H1 (cell line): Measurements from ENCODE around the gene PARP1. TPM values are rescaled to one million over a fixed set of nuclear protein-coding genes. Genes with fewer than 3 reads are reported as not detected.
A peak's percentile ranks its signal among the peaks of the same experiment; 100 is the strongest.

Experiments used
- CTCF ChIA-PET: fragments of 300-600 bp; sonication (Branson Sonifier 250); formaldehyde crosslinking; loops from one replicate; lab custom pipeline; 2021; ENCODE audit not compliant: partially characterized antibody; lab: Charles Lee
- POLR2A ChIA-PET: fragments of 300-600 bp; sonication (Branson Sonifier 250); formaldehyde crosslinking; loops from one replicate; lab custom pipeline; 2021; ENCODE audit warnings: inconsistent platforms; ENCODE audit not compliant: partially characterized antibody; lab: Charles Lee
- DNase-seq, 2 experiments: peaks; one replicate each; pipeline versions ENCODE4 v3.0.0 to v3.0.0-alpha.2; 2010 to 2022; ENCODE audit warnings: low spot score in 2 of 2, low read depth in 1 of 2, mixed read lengths in 1 of 2
- FAIRE-seq: peaks from 2 replicates; lab custom pipeline; 2011; peaks lifted over from hg19 to GRCh38; lab: Jason Lieb, UNC
- H2AFZ ChIP-seq: 2 replicates; pipeline ENCODE4 v1.8.1; 2012; ENCODE audit warnings: low read length, inconsistent platforms
- H2AK5ac ChIP-seq: 2 replicates; pipeline ENCODE4 v1.6.1; 2013; ENCODE audit warnings: low read depth, low read length
- H2BK120ac ChIP-seq: replicated peaks from 2 replicates; pipeline ENCODE3; 2013; ENCODE audit warnings: low read depth, low read length, inconsistent platforms
- H2BK12ac ChIP-seq: 2 replicates; pipeline ENCODE4 v1.6.1; 2013; ENCODE audit warnings: low read depth, low read length
- H2BK15ac ChIP-seq: 2 replicates; pipeline ENCODE4 v1.6.1; 2013; ENCODE audit warnings: low read length
- H2BK20ac ChIP-seq: 2 replicates; pipeline ENCODE4 v1.6.1; 2013; ENCODE audit warnings: low read length
- H2BK5ac ChIP-seq: 2 replicates; pipeline ENCODE4 v1.6.1; 2013; ENCODE audit warnings: low read depth, low read length
- H3K14ac ChIP-seq: 2 replicates; pipeline ENCODE4 v1.6.1; 2013; ENCODE audit warnings: inconsistent platforms; ENCODE audit not compliant: insufficient read length
- H3K18ac ChIP-seq: 2 replicates; pipeline ENCODE4 v1.6.1; 2013; ENCODE audit warnings: low read length; ENCODE audit errors: extremely low read depth
- H3K23ac ChIP-seq: 2 replicates; pipeline ENCODE4 v1.6.1; 2013; ENCODE audit warnings: inconsistent platforms; ENCODE audit not compliant: insufficient read length
- H3K23me2 ChIP-seq: 2 replicates; pipeline ENCODE4 v1.6.1; 2013; ENCODE audit warnings: low read depth, low read length
- H3K27ac ChIP-seq: 2 replicates; pipeline ENCODE4 v1.6.1; 2011; ENCODE audit warnings: low read depth, low read length, inconsistent platforms
- H3K27me3 ChIP-seq, 4 experiments: replicated peaks in 1 of 4; 1 replicate in 1 of 4; 2 replicates in 3 of 4; pipeline versions ENCODE4 v1.6.1 to v1.8.1; 2011 to 2013; ENCODE audit warnings: low read length in 3 of 4, mild to moderate bottlenecking in 3 of 4, inconsistent platforms in 2 of 4, mixed read lengths in 2 of 4, moderate library complexity in 1 of 4; ENCODE audit not compliant: control insufficient read depth in 3 of 4, insufficient read depth in 3 of 4; ENCODE audit errors: extremely low read depth in 1 of 4
- H3K36me3 ChIP-seq, 4 experiments: 2 replicates each; pipeline versions ENCODE4 v1.6.1 to v1.8.1; 2011 to 2013; ENCODE audit warnings: mild to moderate bottlenecking in 4 of 4, low read length in 3 of 4, moderate library complexity in 2 of 4, control low read depth in 1 of 4, inconsistent platforms in 1 of 4; ENCODE audit not compliant: insufficient read depth in 4 of 4, control insufficient read depth in 2 of 4
- H3K4ac ChIP-seq: replicated peaks from 2 replicates; pipeline ENCODE3; 2013; ENCODE audit warnings: low read length, low read depth, mixed read lengths, inconsistent platforms; ENCODE audit not compliant: insufficient read length
- H3K4me1 ChIP-seq, 4 experiments: replicated peaks in 1 of 4; 1 replicate in 1 of 4; 2 replicates in 3 of 4; pipeline versions ENCODE4 v1.6.1 to v1.8.1; 2011 to 2013; ENCODE audit warnings: low read length in 3 of 4, inconsistent platforms in 2 of 4, mixed read lengths in 1 of 4; ENCODE audit not compliant: insufficient read depth in 4 of 4, control insufficient read depth in 3 of 4
- H3K4me2 ChIP-seq, 2 experiments: 2 replicates each; pipeline versions ENCODE4 v1.6.1 to v1.8.1; 2011 to 2013; ENCODE audit warnings: low read depth in 2 of 2, low read length in 2 of 2, control low read depth in 1 of 2, inconsistent platforms in 1 of 2, mild to moderate bottlenecking in 1 of 2; ENCODE audit not compliant: insufficient read depth in 1 of 2
- H3K4me3 ChIP-seq, 4 experiments: fragments of 200-600, 300-600 bp in 1 of 4; sonication (generic), shearing (Covaris generic), sonication (Bioruptor Twin) in 1 of 4; 2 replicates each; pipeline versions ENCODE4 v1.5.1 to v1.8.1; 2011 to 2016; ENCODE audit warnings: low read length in 4 of 4, low read depth in 3 of 4, control low read depth in 2 of 4, inconsistent platforms in 2 of 4, mild to moderate bottlenecking in 2 of 4, mixed read lengths in 1 of 4, moderate library complexity in 1 of 4; ENCODE audit not compliant: insufficient read depth in 2 of 4; ENCODE audit errors: extremely low read depth in 1 of 4
- H3K56ac ChIP-seq: replicated peaks from 2 replicates; pipeline ENCODE3; 2013; ENCODE audit warnings: low read depth, mild to moderate bottlenecking, mixed read lengths, low read length, inconsistent platforms; ENCODE audit not compliant: insufficient read length
- H3K79me1 ChIP-seq: 2 replicates; pipeline ENCODE4 v1.6.1; 2013; ENCODE audit warnings: low read depth, low read length, control low read depth
- H3K79me2 ChIP-seq, 2 experiments: 2 replicates each; pipeline versions ENCODE4 v1.6.1 to v1.8.1; 2012 to 2013; ENCODE audit warnings: low read length in 2 of 2, mild to moderate bottlenecking in 2 of 2, inconsistent platforms in 1 of 2; ENCODE audit not compliant: insufficient read depth in 2 of 2, control insufficient read depth in 1 of 2
- H3K9ac ChIP-seq, 4 experiments: replicated peaks in 1 of 4; 1 replicate in 1 of 4; 2 replicates in 3 of 4; pipeline versions ENCODE4 v1.6.1 to v1.8.1; 2011 to 2013; ENCODE audit warnings: low read depth in 3 of 4, low read length in 3 of 4, control low read depth in 2 of 4, mild to moderate bottlenecking in 2 of 4, moderate library complexity in 2 of 4, inconsistent platforms in 1 of 4; ENCODE audit errors: extremely low read depth in 1 of 4
- H3K9me3 ChIP-seq, 2 experiments: 2 replicates each; pipeline versions ENCODE4 v1.6.1 to v1.8.1; 2012 to 2013; ENCODE audit warnings: mild to moderate bottlenecking in 2 of 2, moderate library complexity in 2 of 2, control low read depth in 1 of 2, inconsistent platforms in 1 of 2, low read depth in 1 of 2, low read length in 1 of 2, mixed read lengths in 1 of 2; ENCODE audit not compliant: insufficient read depth in 2 of 2
- H4K20me1 ChIP-seq, 2 experiments: replicated peaks in 1 of 2; 2 replicates each; pipeline versions ENCODE3 to v1.8.1; 2011 to 2013; ENCODE audit warnings: inconsistent platforms in 2 of 2, low read length in 2 of 2, mild to moderate bottlenecking in 1 of 2; ENCODE audit not compliant: insufficient read depth in 2 of 2, control insufficient read depth in 1 of 2
- H4K5ac ChIP-seq: 2 replicates; pipeline ENCODE4 v1.6.1; 2013; ENCODE audit warnings: low read length, low read depth, mixed read lengths, inconsistent platforms; ENCODE audit not compliant: insufficient read length
- H4K8ac ChIP-seq: 2 replicates; pipeline ENCODE4 v1.8.0; 2013; ENCODE audit warnings: mild to moderate bottlenecking, moderate library complexity, low read length, inconsistent platforms; ENCODE audit not compliant: insufficient read depth; ENCODE audit errors: extremely low read depth
- H4K91ac ChIP-seq: replicated peaks from 2 replicates; pipeline ENCODE3; 2013; ENCODE audit warnings: low read length, mixed read lengths, inconsistent platforms; ENCODE audit not compliant: insufficient read length
- CHD2 ChIP-seq: IDR thresholded peaks from 2 replicates; pipeline ENCODE4 v1.6.1; 2012; ENCODE audit warnings: low read length, improper control_type of control experiment
- WGBS, 2 experiments: shearing (Covaris generic) in 1 of 2; methylation state at CpG; one replicate each; pipeline versions ENCODE4 v1.1.6 to v1.1.7; 2013 to 2015; ENCODE audit warnings: low lambda C conversion rate in 2 of 2, mixed read lengths in 2 of 2, inconsistent platforms in 1 of 2, low coverage in 1 of 2, missing lambda C conversion rate in 1 of 2; ENCODE audit not compliant: insufficient replicate concordance in 2 of 2, insufficient coverage in 1 of 2, insufficient read length in 1 of 2; ENCODE audit errors: extremely low coverage in 1 of 2, missing lambda C conversion rate in 1 of 2; 5-methylcytosine and 5-hydroxymethylcytosine counted together
- polyA plus RNA-seq, 7 experiments: library from polyadenylated mRNA; depleted of rRNA in 3 of 7; stranded (reverse) in 5 of 7; unstranded in 2 of 7; fragments of >200 nt in 5 of 7; fragments of 200-250 nt in 2 of 7; gene quantifications; 1 replicate in 5 of 7; 2 replicates in 1 of 7; 4 replicates in 1 of 7; pipeline versions ENCODE4 v1.2.1 to v1.2.3, GENCODE V29; 2011 to 2013; ENCODE audit warnings: missing spikeins in 2 of 7, mixed read lengths in 2 of 7
- total RNA-seq: library from RNA; stranded (reverse); fragmentation: NEBNext Ultra II Directional; extraction: Animal tissue kit (Norgen Biotek cat#: 25700); gene quantifications from 2 replicates; pipeline ENCODE4 v1.2.1, GENCODE V29; 2021
- TF ChIP-seq, protein P1 (sequence below): IDR thresholded peaks from 2 replicates; pipeline ENCODE4 v1.6.1; 2012; ENCODE audit warnings: low read length, inconsistent platforms

PARP1 gene
- total and polyA plus RNA-seq, 2 of the 8 experiments (the other 6 are each of a cell fraction or from before 2014, with no cell fraction given) = 416 to 441 TPM

DNA sequence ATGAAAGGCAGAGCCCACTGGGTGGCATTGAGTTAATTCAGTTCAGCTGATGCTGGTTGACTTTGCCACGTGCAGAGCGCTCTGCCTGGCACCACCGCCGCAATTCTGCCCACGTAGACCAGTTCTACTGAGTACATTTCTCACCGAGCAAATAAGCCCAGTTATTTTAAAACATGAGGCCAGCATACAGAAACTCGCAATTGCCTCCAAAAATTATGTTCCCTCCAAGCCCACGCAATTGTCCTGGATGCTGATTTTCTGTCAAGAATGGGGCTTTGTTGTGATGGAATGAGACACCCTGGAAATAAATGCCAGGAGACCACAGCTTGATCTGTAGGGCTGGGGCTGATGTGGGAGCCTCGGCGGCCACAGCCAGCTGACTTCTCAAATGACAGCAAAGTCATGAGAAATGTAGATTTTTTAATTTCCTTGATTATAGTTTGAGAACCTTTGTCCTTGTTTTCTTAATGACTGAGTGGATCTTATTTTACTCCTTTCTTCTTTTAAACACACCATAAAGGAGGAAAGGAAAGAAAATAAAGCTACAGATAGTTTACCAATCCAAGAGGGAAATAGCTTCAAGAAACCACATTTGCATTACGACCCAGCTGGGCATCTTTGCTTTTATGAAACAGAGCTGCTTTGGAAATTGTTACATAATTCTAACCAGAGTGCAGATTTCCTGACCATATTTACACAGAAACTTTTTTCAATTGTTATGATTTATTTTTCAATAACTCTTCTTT is 11.6 kb upstream of the PARP1 start:
- Histone ChIP-seq H3K9ac (no peak overlapping the region), H2AFZ (no peak overlapping the region), H2BK15ac (no peak overlapping the region), H3K23me2 (no peaks in the 10 kb centered on the region), H2BK12ac (no peak overlapping the region), H3K4me3 (no peak overlapping the region), H4K5ac (no peak overlapping the region), H3K36me3 (no peaks in the 10 kb centered on the region), H2BK5ac (no peak overlapping the region), H2AK5ac (no peak overlapping the region), H3K4ac (no peak overlapping the region), H3K79me1 (no peaks in the 10 kb centered on the region), H3K4me1 (peaks cover 0 to 2% (median 0%) of the 10 kb centered on the region in 4 experiments; a peak in 1 of 7 replicates), H4K20me1 (no peaks in the 10 kb centered on the region), H2BK20ac (no peak overlapping the region), H3K56ac (no peak overlapping the region), H3K27ac (no peak overlapping the region), H3K14ac (no peak overlapping the region), H2BK120ac (no peak overlapping the region), H3K18ac (no peak overlapping the region), H4K8ac (no peak overlapping the region), H3K79me2 (no peaks in the 10 kb centered on the region), H3K27me3 (no peaks in the 10 kb centered on the region), H3K4me2 (no peak overlapping the region), H4K91ac (no peak overlapping the region), H3K9me3 (no peaks in the 10 kb centered on the region), H3K23ac (no peak overlapping the region)
- ChIA-PET CTCF (interaction anchor here (0.9 to 2.5 kb wide), 6 partner anchors 14 to 207 kb away, joined by 3 to 9 read pairs (median 4); no protein-coding TSS in a partner anchor), POLR2A (interaction anchor here (0.7 to 1.4 kb wide), 2 partner anchors 11 to 37 kb away, joined by 3 read pairs; partner anchors contain the start of gene PARP1)
- FAIRE-seq (no peak), DNase-seq (peak in 1 of 2 experiments; percentile 26)
- WGBS, 2 experiments = 86% methylated on average over 11 of the region's 11 CpGs; no CpG with 5 or more reads in 1 of the 2 experiments
- TF ChIP-seq, protein P1, sequence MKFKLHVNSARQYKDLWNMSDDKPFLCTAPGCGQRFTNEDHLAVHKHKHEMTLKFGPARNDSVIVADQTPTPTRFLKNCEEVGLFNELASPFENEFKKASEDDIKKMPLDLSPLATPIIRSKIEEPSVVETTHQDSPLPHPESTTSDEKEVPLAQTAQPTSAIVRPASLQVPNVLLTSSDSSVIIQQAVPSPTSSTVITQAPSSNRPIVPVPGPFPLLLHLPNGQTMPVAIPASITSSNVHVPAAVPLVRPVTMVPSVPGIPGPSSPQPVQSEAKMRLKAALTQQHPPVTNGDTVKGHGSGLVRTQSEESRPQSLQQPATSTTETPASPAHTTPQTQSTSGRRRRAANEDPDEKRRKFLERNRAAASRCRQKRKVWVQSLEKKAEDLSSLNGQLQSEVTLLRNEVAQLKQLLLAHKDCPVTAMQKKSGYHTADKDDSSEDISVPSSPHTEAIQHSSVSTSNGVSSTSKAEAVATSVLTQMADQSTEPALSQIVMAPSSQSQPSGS = no peak
- no peak for TF ChIP-seq CHD2
